A549 (cell line): ENCODE results near the gene FAM174C.

Source experiments
- BHLHE40 ChIP-seq: IDR thresholded peaks from 2 replicates; pipeline ENCODE4 v1.6.1; 2012; ENCODE audit warnings: low read depth, low read length, inconsistent platforms
- CTCF ChIP-seq: fragments of >200 bp; sonication (Bioruptor Twin); formaldehyde crosslinking; IDR thresholded peaks from 3 replicates; pipeline ENCODE4 v1.5.1; 2016
- EP300 ChIP-seq, 2 experiments: fragments of >200 bp; sonication (Bioruptor Twin); formaldehyde crosslinking; IDR thresholded peaks; 2 replicates in 1 of 2; 3 replicates in 1 of 2; pipeline ENCODE4 v1.6.1; 2016 to 2017
- MAFK ChIP-seq: fragments of 450-650 bp; IDR thresholded peaks from 2 replicates; pipeline ENCODE4 v1.6.1; 2014; ENCODE audit not compliant: partially characterized antibody
- NFE2L2 ChIP-seq: fragments of 150-350 bp; conservative IDR thresholded peaks from 2 replicates; pipeline ENCODE4 v1.6.1; 2014; ENCODE audit warnings: low read length
- PHF8 ChIP-seq: fragments of 200-600 bp; sonication (generic); IDR thresholded peaks from 2 replicates; pipeline ENCODE4 v1.6.1; 2016; ENCODE audit warnings: low read depth, mild to moderate bottlenecking, antibody characterized with exemption, moderate library complexity, borderline replicate concordance
- POLR2A ChIP-seq: IDR thresholded peaks from 2 replicates; pipeline ENCODE4 v1.6.1; 2012; ENCODE audit warnings: mild to moderate bottlenecking, low read length
- RAD21 ChIP-seq, 2 experiments: fragments of >200 bp in 1 of 2; sonication (Bioruptor Twin) in 1 of 2; formaldehyde crosslinking in 1 of 2; IDR thresholded peaks in 1 of 2; conservative IDR thresholded peaks in 1 of 2; 2 replicates in 1 of 2; 3 replicates in 1 of 2; pipeline ENCODE4 v1.6.1; 2012 to 2018; ENCODE audit warnings: inconsistent platforms in 1 of 2
- REST ChIP-seq: fragments of 200-600 bp; sonication (generic); IDR thresholded peaks from 2 replicates; pipeline ENCODE4 v1.6.1; 2016; ENCODE audit warnings: antibody characterized with exemption, mild to moderate bottlenecking, moderate library complexity
- RFX5 ChIP-seq: fragments of 450-650 bp; IDR thresholded peaks from 2 replicates; pipeline ENCODE4 v1.7.1; 2014; ENCODE audit warnings: antibody characterized with exemption, mild to moderate bottlenecking, moderate library complexity
- RNF2 ChIP-seq: fragments of 200-600 bp; sonication (generic); IDR thresholded peaks from 2 replicates; pipeline ENCODE4 v1.6.1; 2016; ENCODE audit warnings: low read depth, mild to moderate bottlenecking, antibody characterized with exemption, moderate library complexity, borderline replicate concordance
- SMC3 ChIP-seq: fragments of >200 bp; sonication (Bioruptor Twin); formaldehyde crosslinking; IDR thresholded peaks from 3 replicates; pipeline ENCODE4 v1.6.1; 2018; ENCODE audit warnings: inconsistent platforms

GRCh38 chr19:1281569-1282287 lies 6.4 kb downstream of the FAM174C start:
- TF ChIP-seq MAFK (no peak), PHF8 (no peak), RAD21 (conservative IDR thresholded peaks at IDR 0.05 in 1 of 2, IDR thresholded peaks at IDR 0.05 in 1 of 2) (no peak), RFX5 (no peak), NFE2L2 (no peak), RNF2 (no peak), BHLHE40 (no peak), CTCF (no peak), SMC3 (no peak), POLR2A (no peak), EP300 (IDR thresholded peaks at IDR 0.05) (no peak), REST (no peak)
